Transverse colon (tissue), 4 donors: Measurements from ENCODE around the gene E2F2. TPM values are rescaled to one million over a fixed set of nuclear protein-coding genes. Genes with fewer than 3 reads are reported as not detected.

ENCODE experiments used
- DNase-seq: peaks from one replicate; pipeline ENCODE4 v3.0.0-alpha.2; 2019
- H3K27ac ChIP-seq, 4 donors: fragments of 200-600 bp; sonication (generic); 2 replicates each; pipeline ENCODE4 v1.5.1; 2016 to 2018; ENCODE audit warnings: inconsistent platforms in 4 of 4
- H3K27me3 ChIP-seq: fragments of 200-600 bp; sonication (generic); 2 replicates; pipeline ENCODE4 v1.5.1; 2017; ENCODE audit warnings: inconsistent platforms
- H3K36me3 ChIP-seq, 4 donors: fragments of 200-600 bp; sonication (generic); 2 replicates each; pipeline ENCODE4 v1.5.1; 2017 to 2019; ENCODE audit warnings: inconsistent platforms in 4 of 4
- H3K4me1 ChIP-seq, 4 donors: fragments of 200-600 bp; sonication (generic); 2 replicates each; pipeline ENCODE4 v1.5.1; 2017 to 2020; ENCODE audit warnings: inconsistent platforms in 4 of 4
- H3K4me3 ChIP-seq, 4 donors: fragments of 200-600 bp; sonication (generic); 1 replicate in 1 of 4; 2 replicates in 3 of 4; pipeline versions ENCODE4 v1.5.1 to v1.6.1; 2017 to 2019; ENCODE audit warnings: inconsistent platforms in 4 of 4
- H3K9me3 ChIP-seq, 2 donors: fragments of 200-600 bp; sonication (generic); 2 replicates each; pipeline ENCODE4 v1.5.1; 2017 to 2019; ENCODE audit warnings: inconsistent platforms in 2 of 2
- EP300 ChIP-seq: sonication (generic); formaldehyde crosslinking; IDR thresholded peaks from one replicate; pipeline ENCODE4 v1.6.1; 2017; ENCODE audit warnings: antibody characterized with exemption, low read depth
- POLR2A ChIP-seq: fragments of 450-650 bp; IDR thresholded peaks from one replicate; pipeline ENCODE4 v1.6.1; 2016; ENCODE audit warnings: antibody characterized with exemption, mild to moderate bottlenecking, moderate library complexity
- POLR2AphosphoS5 ChIP-seq, 3 donors: sonication (generic); formaldehyde crosslinking; IDR thresholded peaks; one replicate each; pipeline ENCODE4 v1.6.1; 2016; ENCODE audit warnings: antibody characterized with exemption in 3 of 3
- WGBS, 2 donors: methylation state at CpG; one replicate each; pipeline ENCODE4 v1.1.5; 2018; ENCODE audit warnings: low coverage in 1 of 2; 5-methylcytosine and 5-hydroxymethylcytosine counted together
- in situ Hi-C, 4 donors: fragments of 200-750 bp; cut with MboI; loops; one replicate each; pipeline versions ENCODE4 v1.15.0 to v1.15.1; 2017; ENCODE audit warnings: low sequenced_read_pairs in 3 of 4, low pct_ligation_motif_present in 1 of 4, low pct_unique_long_range_greater_than_20kb in 1 of 4
- intact Hi-C: fragments of 100-400 bp; cut with DNase I; formaldehyde crosslinking; loops from one replicate; pipeline ENCODE4 v1.15.1; 2023; ENCODE audit warnings: low total_unique reads
- total RNA-seq, 4 donors: library from RNA; depleted of rRNA; stranded (reverse); fragments of >200 nt; gene quantifications; one replicate each; pipeline ENCODE4 v1.1.0, GENCODE V29; 2016
- TF ChIP-seq, protein P1 (sequence below), 5 experiments: fragments of 200-600 bp in 3 of 5; fragments of 450-650 bp in 2 of 5; sonication (generic) in 3 of 5; IDR thresholded peaks; 1 replicate in 2 of 5; 2 replicates in 3 of 5; pipeline ENCODE4 v1.5.1; 2016 to 2017; ENCODE audit warnings: antibody characterized with exemption in 5 of 5, inconsistent platforms in 3 of 5, mild to moderate bottlenecking in 2 of 5, moderate library complexity in 1 of 5

Gene E2F2
- total RNA-seq, 4 donors from 2014 or later: 6.7 to 11.6 (median 8.9) TPM

DNA sequence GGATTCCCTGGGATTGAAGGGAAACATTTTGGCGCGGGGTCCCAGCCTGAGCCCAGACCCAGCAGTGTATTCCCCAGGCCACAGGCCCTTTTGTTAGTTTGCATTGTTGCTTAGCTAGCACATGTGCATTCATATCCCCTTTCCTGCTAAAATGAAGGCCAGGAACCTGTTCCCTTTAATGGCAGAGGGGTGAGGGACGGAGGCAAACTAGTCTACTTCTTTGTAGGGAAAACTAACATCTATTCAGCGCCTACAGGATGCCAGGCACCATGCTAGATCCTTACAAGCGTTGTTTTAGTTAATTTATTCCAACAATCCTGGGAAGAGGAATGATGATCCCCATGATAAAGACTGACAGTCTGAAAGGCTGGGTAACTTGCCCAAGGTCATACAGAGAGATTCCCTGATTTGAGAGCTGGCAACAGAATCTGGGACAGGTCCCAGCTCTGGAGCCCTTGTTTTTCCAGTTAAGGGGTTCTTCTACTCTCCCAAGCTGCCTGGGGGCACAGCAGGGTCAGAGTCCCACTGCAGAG, 595 bp upstream of the E2F2 start:
- no peaks in the 10 kb centered on the region for H3K9me3 ChIP-seq
- peaks cover 42 to 72% (median 59%) of the 10 kb centered on the region in 4 donors for H3K4me1 ChIP-seq
- peak overlapping the region; percentile 64 to 90 (median 80) for H3K27ac ChIP-seq
- TF ChIP-seq, protein P1, sequence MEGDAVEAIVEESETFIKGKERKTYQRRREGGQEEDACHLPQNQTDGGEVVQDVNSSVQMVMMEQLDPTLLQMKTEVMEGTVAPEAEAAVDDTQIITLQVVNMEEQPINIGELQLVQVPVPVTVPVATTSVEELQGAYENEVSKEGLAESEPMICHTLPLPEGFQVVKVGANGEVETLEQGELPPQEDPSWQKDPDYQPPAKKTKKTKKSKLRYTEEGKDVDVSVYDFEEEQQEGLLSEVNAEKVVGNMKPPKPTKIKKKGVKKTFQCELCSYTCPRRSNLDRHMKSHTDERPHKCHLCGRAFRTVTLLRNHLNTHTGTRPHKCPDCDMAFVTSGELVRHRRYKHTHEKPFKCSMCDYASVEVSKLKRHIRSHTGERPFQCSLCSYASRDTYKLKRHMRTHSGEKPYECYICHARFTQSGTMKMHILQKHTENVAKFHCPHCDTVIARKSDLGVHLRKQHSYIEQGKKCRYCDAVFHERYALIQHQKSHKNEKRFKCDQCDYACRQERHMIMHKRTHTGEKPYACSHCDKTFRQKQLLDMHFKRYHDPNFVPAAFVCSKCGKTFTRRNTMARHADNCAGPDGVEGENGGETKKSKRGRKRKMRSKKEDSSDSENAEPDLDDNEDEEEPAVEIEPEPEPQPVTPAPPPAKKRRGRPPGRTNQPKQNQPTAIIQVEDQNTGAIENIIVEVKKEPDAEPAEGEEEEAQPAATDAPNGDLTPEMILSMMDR (IDR thresholded peaks at IDR 0.05): no peak
- no peak for TF ChIP-seq POLR2AphosphoS5 (IDR thresholded peaks at IDR 0.05)
- no peak for TF ChIP-seq POLR2A
- no peak for TF ChIP-seq EP300
- H3K27me3 ChIP-seq: no peaks in the 10 kb centered on the region
- 42% methylated on average over 5 of the region's 5 CpGs; no CpG with 5 or more reads in 1 of the 2 donors for WGBS, 2 donors
- in situ Hi-C loops: loop anchor here in 1 of 4 donors (10.0 kb wide), 1 partner anchor 47 kb away; the partner anchor contains the start of gene ASAP3
- no peaks in the 10 kb centered on the region for H3K36me3 ChIP-seq
- H3K4me3 ChIP-seq: peak overlapping the region; percentile 11 to 64 (median 47)
- intact Hi-C loops: no loop called here
- no peak for DNase-seq

DNA sequence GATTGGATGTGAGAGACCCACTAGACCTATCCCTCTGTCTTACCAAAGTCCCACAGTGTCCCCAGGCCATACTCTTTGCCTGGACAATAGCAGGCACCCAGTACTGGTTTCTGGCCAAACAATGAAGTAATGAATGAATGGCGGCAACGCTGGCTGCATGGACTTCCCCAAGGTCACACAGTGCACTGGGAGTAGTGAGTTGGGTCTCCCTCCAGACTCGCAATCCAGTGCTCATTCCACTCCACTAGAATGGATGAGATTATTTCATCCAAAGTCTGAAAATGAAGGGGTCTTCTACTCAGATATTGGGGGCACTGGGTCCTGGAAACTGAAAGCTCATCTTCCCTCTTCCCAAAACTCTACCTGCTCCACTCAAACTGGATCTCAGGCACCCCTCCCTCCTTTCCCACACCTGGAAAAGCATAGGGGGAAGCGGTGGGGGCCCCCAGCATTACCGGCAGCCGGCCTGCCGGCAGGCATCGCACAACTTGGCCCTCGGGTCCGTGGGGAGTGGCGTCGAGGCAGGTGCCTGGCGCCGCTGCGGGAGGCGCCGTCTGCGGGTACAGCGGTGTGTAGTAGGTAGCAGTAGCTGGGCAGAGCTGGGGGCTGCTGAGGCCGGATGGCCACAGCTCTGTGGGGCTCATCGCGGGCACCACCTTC, 816 bp downstream of the E2F2 start:
- Histone ChIP-seq H3K27me3 (no peaks in the 10 kb centered on the region), H3K9me3 (no peaks in the 10 kb centered on the region), H3K4me1 (peaks cover 56 to 86% (median 74%) of the 10 kb centered on the region in 4 donors), H3K27ac (peak overlapping the region; percentile 87 to 90 (median 88)), H3K4me3 (peak overlapping the region; percentile 55 to 84 (median 64)), H3K36me3 (no peaks in the 10 kb centered on the region)
- in situ Hi-C loops (loop anchor here in 1 of 4 donors (10.0 kb wide), 1 partner anchor 45 kb away; the partner anchor contains the start of gene ASAP3), intact Hi-C loops (no loop called here)
- peak in 1 of 3 donors; percentile 30 for TF ChIP-seq POLR2AphosphoS5 (IDR thresholded peaks at IDR 0.05)
- TF ChIP-seq POLR2A: peak; percentile 43
- TF ChIP-seq, protein P1 (IDR thresholded peaks at IDR 0.05): no peak
- TF ChIP-seq EP300: no peak
- peak; percentile 38 for DNase-seq
- WGBS, 2 donors: 3% methylated on average over 21 of the region's 22 CpGs; no CpG with 5 or more reads in 1 of the 2 donors

DNA sequence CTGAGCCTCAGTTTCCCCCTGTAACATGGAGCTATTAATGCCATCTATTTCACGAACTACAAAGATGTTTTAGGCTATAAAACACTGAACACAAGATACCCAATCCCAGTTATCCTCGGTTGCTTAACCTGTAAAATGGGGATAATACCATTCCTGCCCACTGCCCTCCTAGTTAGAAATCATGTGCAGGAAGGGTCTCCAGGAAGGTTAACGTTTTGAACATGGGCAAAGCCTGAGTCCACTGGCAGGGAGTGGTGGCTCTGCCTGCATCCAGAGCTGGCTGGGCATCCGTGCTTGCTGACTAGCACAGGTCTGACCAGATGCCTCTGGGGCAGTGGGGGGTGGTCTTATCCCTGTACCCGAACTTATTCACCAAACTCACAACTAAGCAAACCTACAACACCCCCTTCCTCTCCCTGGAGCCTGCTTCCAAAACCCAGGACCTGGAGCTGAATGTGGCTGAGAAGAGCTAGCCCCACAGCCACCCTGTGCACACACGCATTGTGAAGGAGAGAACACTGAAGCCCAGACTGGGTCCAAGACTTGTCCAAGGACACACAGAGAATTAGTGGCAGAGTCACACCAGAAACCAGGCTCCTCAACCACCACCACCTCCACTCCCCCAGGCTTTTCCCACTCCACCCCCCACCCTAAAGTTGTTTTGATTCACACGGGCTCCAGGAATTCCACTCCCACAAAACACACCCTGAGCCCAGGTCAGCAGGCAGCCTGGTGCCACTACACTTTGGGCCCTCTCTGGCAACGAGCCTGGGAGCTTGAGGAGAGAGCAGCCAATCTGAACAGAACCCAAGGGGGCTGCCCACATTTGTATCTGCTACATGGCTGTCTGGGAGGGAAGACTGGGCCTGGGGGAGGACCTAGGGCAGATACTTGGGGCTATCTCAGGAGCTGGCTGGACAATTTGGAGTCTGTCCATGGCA, 1.6 kb downstream of the E2F2 start:
- Histone ChIP-seq H3K27ac (peak overlapping the region; percentile 87 to 90 (median 88)), H3K9me3 (no peaks in the 10 kb centered on the region), H3K4me3 (peak overlapping the region in 3 of 4 donors; percentile 55 to 84 (median 64)), H3K4me1 (peaks cover 56 to 94% (median 81%) of the 10 kb centered on the region in 4 donors), H3K27me3 (no peaks in the 10 kb centered on the region), H3K36me3 (no peaks in the 10 kb centered on the region)
- peak; percentile 66 for DNase-seq
- WGBS, 2 donors: 35 to 61% methylated on average over 5 to 8 of the region's 8 CpGs
- no peak for TF ChIP-seq EP300
- TF ChIP-seq POLR2A: peak; percentile 34
- TF ChIP-seq, protein P1 (IDR thresholded peaks at IDR 0.05): no peak
- peak in 1 of 3 donors; percentile 66 for TF ChIP-seq POLR2AphosphoS5 (IDR thresholded peaks at IDR 0.05)
- in situ Hi-C loops (loop anchor here in 1 of 4 donors (10.0 kb wide), 1 partner anchor 45 kb away; the partner anchor contains the start of gene ASAP3), intact Hi-C loops (no loop called here)
